ENCODE results near the gene CHST7. TPM values are rescaled to one million over a fixed set of nuclear protein-coding genes. Genes with fewer than 3 reads are reported as not detected.
A peak's percentile ranks its signal among the peaks of the same experiment; 100 is the strongest.
"Not testable (repeated sequence)": the region's sequence is repeated elsewhere in the genome, so short reads cannot be mapped to it uniquely, and the experiment has no call there.

CHST7 gene
- 1 to 10 TPM; 6.3 to 6.6 TPM for total RNA-seq
- 13.6 to 16.8 reads per million in 2 donors for total RNA-seq

DNA sequence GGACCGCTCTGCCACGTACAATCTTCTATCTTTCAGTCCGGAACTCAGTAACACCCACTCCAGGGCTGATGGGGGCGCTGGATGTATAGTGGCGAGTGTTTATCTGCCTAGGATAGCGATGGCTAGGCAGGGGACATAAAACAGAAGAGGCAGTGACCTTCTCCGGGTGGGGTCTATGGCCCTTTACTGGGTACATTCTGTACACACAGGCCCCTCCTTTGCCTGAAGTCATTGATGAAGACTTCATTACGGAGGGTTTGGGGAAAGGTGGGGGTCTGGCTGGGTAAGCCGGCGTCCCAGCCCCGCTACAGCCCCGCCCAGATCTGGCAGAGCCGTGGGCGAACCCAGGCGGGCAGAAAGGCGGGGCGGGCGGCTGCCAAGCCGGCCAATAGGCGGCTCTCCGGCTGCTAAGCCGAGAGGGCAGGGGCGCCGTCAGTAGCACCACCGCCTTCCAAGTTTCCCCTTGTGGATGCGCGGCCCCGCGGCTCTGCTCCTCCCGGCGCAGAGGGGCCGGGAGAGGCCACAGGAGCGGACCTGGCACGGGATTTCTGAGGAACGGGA lies at the start of gene CHST7:
Gene CHST7 (plus strand): TSS at position 435 of the 561 bp plus-strand sequence. CDS start 167 bp downstream, outside the sequence.
- Mint-ChIP-seq H3K27ac (peak within 1 kb of the TSS; percentile 81), H3K4me3 (peak within 1 kb of the TSS; percentile 89), H3K27me3 (no peaks in the 10 kb centered on the region), H3K4me1 (peaks cover 25% of the 10 kb centered on the region), H3K36me3 (ENCODE audit: low read depth) (no peaks in the 10 kb centered on the region)
- ATAC-seq (peak; percentile 64), DNase-seq (peak; percentile 29 to 57 (median 54))
- no peaks in the 10 kb centered on the region for H3K9me3 ChIP-seq (ENCODE audit: control insufficient read depth, low read length, poor library complexity, severe bottlenecking)

- DNase-seq; H3K27me3 Mint-ChIP-seq; H3K27ac Mint-ChIP-seq; H3K9me3 ChIP-seq (ENCODE audit: control insufficient read depth, low read length, poor library complexity, severe bottlenecking); H3K4me1 Mint-ChIP-seq; ATAC-seq; H3K36me3 Mint-ChIP-seq (ENCODE audit: low read depth); H3K4me3 Mint-ChIP-seq: not testable (repeated sequence)
These were observed 44.9 kb upstream of the CHST7 start for GRCh38 chrX:46528640-46529039.

- H3K27ac Mint-ChIP-seq; H3K9me3 ChIP-seq (ENCODE audit: control insufficient read depth, low read length, poor library complexity, severe bottlenecking); H3K36me3 Mint-ChIP-seq (ENCODE audit: low read depth); H3K4me1 Mint-ChIP-seq; H3K4me3 Mint-ChIP-seq; ATAC-seq; H3K27me3 Mint-ChIP-seq; DNase-seq: not testable (repeated sequence)
These were observed 43.7 kb upstream of the CHST7 start for GRCh38 chrX:46529740-46530403.

DNA sequence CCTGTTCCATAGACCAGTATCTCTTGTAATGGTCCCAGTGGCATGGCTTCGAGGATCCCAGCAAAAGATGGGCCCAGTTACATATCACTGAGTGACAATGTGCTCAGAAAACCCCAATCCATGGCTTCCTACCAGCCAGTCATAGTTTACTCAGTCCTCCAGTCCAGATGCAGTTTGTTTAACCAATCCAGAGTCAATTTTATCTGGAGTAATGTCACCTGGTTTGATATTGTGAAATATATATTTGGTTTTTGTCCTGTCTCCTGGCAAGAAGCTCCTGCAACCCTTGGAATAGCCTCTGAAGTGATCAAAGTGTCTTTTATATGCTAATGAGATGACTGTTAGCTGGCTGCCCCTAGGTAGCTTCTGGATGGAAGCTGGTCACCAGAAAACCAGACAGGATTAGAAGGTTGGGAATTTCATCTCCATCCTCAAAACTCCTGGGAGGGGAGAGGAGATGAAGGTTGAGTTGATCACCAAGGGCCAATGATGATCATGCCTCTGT lies 43.1 kb upstream of the CHST7 start:
- not testable (repeated sequence) for ATAC-seq; H3K27ac Mint-ChIP-seq; H3K4me1 Mint-ChIP-seq; H3K27me3 Mint-ChIP-seq; DNase-seq; H3K9me3 ChIP-seq (ENCODE audit: control insufficient read depth, low read length, poor library complexity, severe bottlenecking); H3K36me3 Mint-ChIP-seq (ENCODE audit: low read depth); H3K4me3 Mint-ChIP-seq

DNA sequence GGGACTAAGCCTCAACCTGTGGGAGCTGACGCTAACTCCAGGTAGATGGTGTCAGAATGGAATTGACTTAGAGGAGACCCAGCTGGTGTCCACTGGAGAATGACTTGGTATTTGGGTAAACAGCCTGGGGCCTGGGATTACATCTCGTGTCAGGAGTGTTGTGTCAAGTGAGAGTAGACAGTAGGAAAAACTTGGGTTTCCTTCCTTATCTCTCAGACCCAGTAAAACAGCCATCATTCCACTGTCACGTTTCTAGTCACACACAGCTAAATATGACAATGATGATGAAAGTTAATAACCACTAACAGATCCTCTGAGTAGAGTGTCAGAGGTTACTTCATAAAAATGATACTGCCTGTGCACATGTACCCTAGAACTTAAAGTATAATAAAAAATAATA lies 42.1 kb upstream of the CHST7 start:
- Mint-ChIP-seq H3K4me3 (no peak overlapping the region), H3K36me3 (ENCODE audit: low read depth) (no peaks in the 10 kb centered on the region), H3K27me3 (no peaks in the 10 kb centered on the region), H3K27ac (no peak overlapping the region), H3K4me1 (peaks cover 2% of the 10 kb centered on the region)
- ATAC-seq (no peak), DNase-seq (no peak)
- no peaks in the 10 kb centered on the region for H3K9me3 ChIP-seq (ENCODE audit: control insufficient read depth, low read length, poor library complexity, severe bottlenecking)

DNA sequence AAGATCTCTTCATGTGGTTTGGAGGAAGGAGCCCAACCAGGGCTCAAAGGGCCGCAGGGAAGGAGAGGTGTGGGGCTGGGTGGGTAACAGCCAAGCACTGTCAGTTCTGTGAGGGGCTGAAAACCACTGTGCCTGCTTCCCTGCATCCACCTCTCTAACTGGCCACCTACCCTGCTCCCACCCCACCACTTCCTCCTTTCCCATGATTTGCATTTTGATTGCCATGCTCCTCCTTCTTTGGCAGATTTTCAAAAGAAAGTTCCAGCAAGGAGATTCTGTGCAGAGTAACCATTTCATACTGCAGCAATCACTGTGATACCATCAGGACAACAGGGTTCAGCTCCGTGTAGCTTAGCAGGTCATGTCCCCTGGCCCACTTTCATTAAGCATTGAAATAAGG lies 30.1 kb upstream of the CHST7 start:
- no peak for ATAC-seq
- no peak overlapping the region for H3K4me3 Mint-ChIP-seq
- H3K9me3 ChIP-seq (ENCODE audit: control insufficient read depth, low read length, poor library complexity, severe bottlenecking), result no peaks in the 10 kb centered on the region
- peaks cover 6% of the 10 kb centered on the region for H3K4me1 Mint-ChIP-seq
- no peak overlapping the region for H3K27ac Mint-ChIP-seq
- H3K36me3 Mint-ChIP-seq (ENCODE audit: low read depth), result no peaks in the 10 kb centered on the region
- no peak for DNase-seq
- no peaks in the 10 kb centered on the region for H3K27me3 Mint-ChIP-seq

- Mint-ChIP-seq H3K27ac (peak overlapping the region; percentile 96), H3K4me3 (peak overlapping the region; percentile 95)
- H3K9me3 ChIP-seq (ENCODE audit: control insufficient read depth, low read length, poor library complexity, severe bottlenecking); DNase-seq; H3K27me3 Mint-ChIP-seq; H3K36me3 Mint-ChIP-seq (ENCODE audit: low read depth); H3K4me1 Mint-ChIP-seq; ATAC-seq: not testable (repeated sequence)
These were observed 29.0 kb upstream of the CHST7 start for GRCh38 chrX:46544527-46544926.

DNA sequence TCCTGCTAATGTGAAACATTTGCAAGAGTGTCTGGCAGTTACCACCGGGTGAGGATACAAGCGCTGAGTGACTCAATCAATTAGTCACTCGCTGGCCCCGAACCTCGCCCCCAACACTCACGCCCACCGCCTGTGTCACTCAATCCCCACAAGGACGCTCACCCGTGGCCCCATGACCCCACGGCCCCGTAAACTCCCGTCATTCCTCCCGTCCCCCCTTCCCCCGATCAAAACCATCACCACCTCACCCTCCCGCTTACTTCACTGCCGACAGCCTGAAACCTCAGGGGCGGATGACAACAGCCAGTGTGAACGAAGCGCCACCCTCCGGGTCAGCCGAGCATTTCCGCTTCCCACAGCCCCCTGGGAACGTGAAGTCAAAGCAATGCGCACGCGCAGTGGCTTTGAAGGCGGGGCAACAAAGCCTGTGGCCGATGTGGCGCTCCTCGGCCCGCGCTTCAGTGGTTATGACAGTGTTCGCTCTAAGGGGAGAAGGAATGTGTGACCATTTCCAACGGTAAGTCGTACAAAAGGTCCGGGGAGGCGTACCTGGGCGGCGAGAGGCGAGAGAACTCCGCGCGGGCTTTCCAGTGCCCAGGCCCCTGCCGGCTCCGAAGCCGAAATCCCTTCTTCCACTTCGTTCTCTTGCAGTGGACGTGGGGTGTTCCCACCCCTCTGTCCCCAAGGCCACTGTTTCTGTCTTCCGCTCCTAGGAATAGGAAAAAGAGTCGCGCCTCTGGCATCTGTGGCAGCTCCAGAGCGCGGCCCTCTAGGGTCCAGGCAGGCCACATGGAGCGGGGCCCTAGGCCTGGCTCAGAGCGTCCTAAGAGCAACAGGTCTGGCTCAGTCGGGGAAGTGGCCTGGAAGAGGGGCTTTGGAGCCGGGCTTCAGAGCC lies 28.2 kb upstream of the CHST7 start, which contains the start of gene ZNF674:
Gene ZNF674 (minus strand): TSS at position 311 of the 895 bp plus-strand sequence. CDS start 3,334 bp downstream, outside the sequence.
- peak; percentile 96 for ATAC-seq
- DNase-seq, result peak; percentile 87 to 90 (median 88)
- Mint-ChIP-seq H3K27ac (peak within 1 kb of the TSS; percentile 96), H3K4me3 (peak within 1 kb of the TSS; percentile 95), H3K36me3 (ENCODE audit: low read depth) (peaks cover 2% of the 10 kb centered on the region), H3K4me1 (peaks cover 6% of the 10 kb centered on the region), H3K27me3 (no peaks in the 10 kb centered on the region)
- H3K9me3 ChIP-seq (ENCODE audit: control insufficient read depth, low read length, poor library complexity, severe bottlenecking), result no peaks in the 10 kb centered on the region

- Mint-ChIP-seq H3K27ac (no peak overlapping the region), H3K4me1 (peaks cover 6% of the 10 kb centered on the region), H3K36me3 (ENCODE audit: low read depth) (peaks cover 2% of the 10 kb centered on the region), H3K4me3 (no peak overlapping the region), H3K27me3 (no peaks in the 10 kb centered on the region)
- H3K9me3 ChIP-seq (ENCODE audit: control insufficient read depth, low read length, poor library complexity, severe bottlenecking), result no peaks in the 10 kb centered on the region
- ATAC-seq, result no peak
- DNase-seq, result no peak
These were observed 25.7 kb upstream of the CHST7 start for GRCh38 chrX:46547857-46548256.

DNA sequence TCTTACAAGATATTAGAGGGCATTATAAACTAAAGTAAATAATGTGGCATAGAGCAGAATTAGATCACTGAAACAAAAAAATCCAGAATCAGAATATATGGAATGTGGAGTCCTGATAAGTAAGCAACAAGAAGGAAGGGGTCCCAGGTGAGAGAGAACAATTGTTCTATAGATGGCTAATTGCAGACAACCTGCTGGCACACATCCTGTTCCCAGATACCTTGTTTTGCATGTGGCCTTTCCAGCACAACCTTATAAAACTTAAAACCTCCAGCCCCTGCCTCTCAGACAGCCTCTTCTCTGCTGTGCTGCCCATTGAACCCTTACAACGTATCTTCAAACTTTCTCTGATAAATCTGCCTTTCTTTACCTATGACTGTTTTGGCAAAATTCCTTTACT lies 23.7 kb upstream of the CHST7 start:
- H3K4me1 Mint-ChIP-seq, result peaks cover 6% of the 10 kb centered on the region
- peaks cover 2% of the 10 kb centered on the region for H3K36me3 Mint-ChIP-seq (ENCODE audit: low read depth)
- H3K4me3 Mint-ChIP-seq, result no peak overlapping the region
- H3K9me3 ChIP-seq (ENCODE audit: control insufficient read depth, low read length, poor library complexity, severe bottlenecking), result no peaks in the 10 kb centered on the region
- ATAC-seq (no peak), DNase-seq (no peak)
- H3K27me3 Mint-ChIP-seq, result no peaks in the 10 kb centered on the region
- H3K27ac Mint-ChIP-seq, result no peak overlapping the region

DNA sequence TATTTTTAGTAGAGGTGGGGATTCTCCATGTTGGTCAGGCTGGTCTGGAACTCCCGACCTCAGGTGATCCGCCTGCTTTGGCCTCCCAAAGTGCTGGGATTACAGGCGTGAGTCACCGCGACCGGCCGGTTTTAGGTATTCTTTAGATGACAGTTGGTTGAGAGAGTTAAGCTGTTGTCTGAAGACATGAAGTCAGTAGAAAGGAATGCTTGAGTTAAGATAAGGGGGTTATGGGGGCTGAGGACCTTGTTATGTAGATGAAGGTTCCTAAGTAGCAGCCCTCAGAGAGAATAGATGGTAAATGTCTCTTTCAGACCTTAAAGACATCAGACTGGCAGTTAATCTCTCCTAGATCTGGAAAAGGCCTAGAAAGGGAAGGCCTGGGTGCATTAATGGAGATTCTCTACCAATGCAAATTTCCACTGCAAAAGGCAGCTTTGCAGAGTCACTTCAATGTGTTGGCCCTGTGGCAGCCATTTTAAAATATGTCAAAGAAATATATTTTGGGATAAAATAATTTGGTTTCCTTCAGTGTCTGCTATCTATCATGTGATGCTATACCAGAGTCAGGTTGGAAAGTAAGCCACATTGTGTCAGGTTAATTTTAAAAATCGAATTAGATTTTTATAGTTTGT lies 22.0 kb upstream of the CHST7 start:
- Mint-ChIP-seq H3K27ac (no peak overlapping the region), H3K36me3 (ENCODE audit: low read depth) (peaks cover 2% of the 10 kb centered on the region), H3K4me1 (peaks cover 2% of the 10 kb centered on the region), H3K27me3 (no peaks in the 10 kb centered on the region), H3K4me3 (no peak overlapping the region)
- no peaks in the 10 kb centered on the region for H3K9me3 ChIP-seq (ENCODE audit: control insufficient read depth, low read length, poor library complexity, severe bottlenecking)
- no peak for ATAC-seq
- DNase-seq, result no peak

DNA sequence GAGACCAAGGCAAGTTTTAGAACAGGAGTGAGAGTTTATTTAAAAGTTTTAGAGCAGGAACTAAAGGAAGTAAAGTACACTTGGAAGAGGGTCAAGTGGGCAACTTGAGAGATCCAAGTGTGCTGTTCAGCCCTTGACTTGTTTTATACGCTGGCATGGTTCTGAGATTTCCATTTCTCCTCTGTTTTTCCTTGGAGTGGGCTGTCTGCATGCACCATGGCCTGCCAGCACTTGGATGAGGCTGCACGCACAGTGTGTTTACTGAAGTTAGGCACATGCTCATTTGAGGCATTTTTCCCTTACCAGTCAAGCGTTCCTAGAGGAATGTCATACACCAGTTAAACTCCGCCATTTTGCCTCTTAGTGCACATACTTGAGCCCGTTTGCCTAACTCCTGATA lies 19.6 kb upstream of the CHST7 start:
- Mint-ChIP-seq H3K4me1 (peaks cover 2% of the 10 kb centered on the region), H3K36me3 (ENCODE audit: low read depth) (peaks cover under 1% of the 10 kb centered on the region), H3K27me3 (no peaks in the 10 kb centered on the region), H3K27ac (no peak overlapping the region), H3K4me3 (no peak overlapping the region)
- DNase-seq (no peak), ATAC-seq (no peak)
- no peaks in the 10 kb centered on the region for H3K9me3 ChIP-seq (ENCODE audit: control insufficient read depth, low read length, poor library complexity, severe bottlenecking)

DNA sequence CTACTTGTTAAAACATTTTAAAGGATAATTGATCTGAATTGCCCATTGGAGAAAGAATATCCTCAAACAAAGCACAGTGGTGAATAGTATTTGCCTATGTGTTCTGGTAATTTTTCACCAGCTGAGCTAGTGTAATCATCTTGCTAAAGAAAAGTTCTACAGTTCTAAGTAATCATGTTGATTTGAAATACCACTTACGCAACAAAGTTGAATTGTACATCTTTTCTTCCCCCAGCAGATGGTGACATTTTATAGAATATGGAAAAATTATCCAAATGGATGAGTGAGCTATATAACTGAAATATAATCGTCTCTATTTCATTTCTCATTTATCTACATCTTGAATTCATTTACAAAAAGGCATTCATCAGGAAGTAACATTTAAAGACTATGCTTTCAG lies 18.6 kb upstream of the CHST7 start:
- Mint-ChIP-seq H3K4me3 (no peak overlapping the region), H3K36me3 (ENCODE audit: low read depth) (no peaks in the 10 kb centered on the region), H3K27ac (no peak overlapping the region), H3K4me1 (no peaks in the 10 kb centered on the region), H3K27me3 (no peaks in the 10 kb centered on the region)
- DNase-seq, result no peak
- H3K9me3 ChIP-seq (ENCODE audit: control insufficient read depth, low read length, poor library complexity, severe bottlenecking), result no peaks in the 10 kb centered on the region
- ATAC-seq, result no peak
